OCI-M2 (cell line): ENCODE measurements around the gene CHST2.

Experiments used
- DNase-seq: peaks from one replicate; lab custom pipeline; 2025; ENCODE audit not compliant: unreplicated experiment; lab: John Stamatoyannopoulos, UW

CHST2 gene

GRCh38 chr3:143166376-143166775 lies 46.8 kb downstream of the CHST2 start:
- no peak for DNase-seq

- DNase-seq: peak; percentile 47
Measured at GRCh38 chr3:143167969-143168854, 48.6 kb downstream of the CHST2 start.

DNA sequence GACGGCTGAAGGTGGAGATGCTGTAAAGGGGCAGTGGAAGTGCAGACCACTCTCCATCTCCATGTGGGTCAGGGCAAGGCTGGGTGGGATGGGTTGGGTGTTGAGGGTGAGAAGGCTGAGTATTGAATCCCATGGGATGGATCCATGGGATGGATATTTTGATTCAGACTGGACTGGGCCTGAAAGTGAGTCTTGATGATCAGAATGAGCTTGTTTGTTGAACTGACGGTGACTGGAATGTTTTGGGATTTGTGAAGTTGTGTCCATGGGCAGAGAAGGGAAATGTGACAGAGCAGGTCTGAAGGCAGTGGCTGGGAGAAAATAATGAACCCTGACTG lies 49.3 kb downstream of the CHST2 start:
- no peak for DNase-seq

GRCh38 chr3:143170074-143170473 lies 50.5 kb downstream of the CHST2 start:
- DNase-seq: no peak

GRCh38 chr3:143170676-143171075 lies 51.1 kb downstream of the CHST2 start:
- DNase-seq: no peak

GRCh38 chr3:143171141-143171980 lies 51.8 kb downstream of the CHST2 start:
- DNase-seq: no peak

DNA sequence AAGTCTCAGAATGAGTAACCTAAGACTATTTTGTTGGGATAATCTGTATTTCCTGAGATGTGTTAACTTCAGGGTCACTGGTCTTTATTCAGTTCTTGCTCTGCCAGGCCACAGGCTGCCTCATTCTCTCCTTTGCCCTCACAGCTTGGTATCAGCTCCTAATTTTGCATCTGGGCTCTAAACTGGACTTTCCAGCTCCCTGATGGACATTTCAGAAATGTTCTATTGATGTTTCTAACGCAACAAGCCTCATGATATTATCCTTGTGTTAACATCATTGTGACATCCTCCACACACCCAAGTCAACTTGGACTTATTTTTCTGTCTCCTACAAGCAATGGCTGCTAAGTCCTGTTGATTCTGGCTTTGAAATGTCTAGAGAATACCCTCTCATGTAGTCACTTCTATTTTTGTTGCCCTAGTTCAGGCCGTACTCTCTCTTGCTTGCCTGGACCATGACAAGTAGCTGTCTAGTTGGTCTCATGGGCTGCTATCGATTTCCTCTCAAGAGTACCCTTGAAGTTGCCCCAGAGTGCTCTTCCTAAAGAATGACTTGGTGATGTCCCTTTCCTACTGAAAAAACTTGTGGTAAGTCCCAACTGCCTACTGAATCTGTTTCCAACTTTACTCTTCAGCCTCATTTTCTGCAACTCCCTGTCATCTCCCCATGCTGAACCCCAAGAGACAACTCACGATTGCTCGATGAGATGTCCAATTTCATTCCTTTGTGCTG lies 52.7 kb downstream of the CHST2 start:
- no peak for DNase-seq

DNA sequence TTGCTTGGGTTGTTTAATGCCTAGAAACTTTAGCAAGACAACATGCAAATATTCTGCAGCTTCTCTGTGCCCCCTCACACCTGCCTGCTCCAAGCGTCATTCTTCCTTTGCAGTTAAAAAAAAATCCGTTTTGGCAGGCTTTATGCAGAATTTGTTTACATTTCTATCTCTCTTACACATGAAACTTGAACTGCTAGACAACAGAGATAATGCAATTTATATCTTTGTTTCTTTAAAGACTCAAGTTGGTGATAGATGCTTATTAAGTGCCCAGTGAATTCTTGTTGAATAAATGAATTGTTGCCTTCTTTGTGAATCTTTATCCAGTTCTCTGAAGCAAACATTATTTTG lies 53.2 kb downstream of the CHST2 start:
- no peak for DNase-seq

DNA sequence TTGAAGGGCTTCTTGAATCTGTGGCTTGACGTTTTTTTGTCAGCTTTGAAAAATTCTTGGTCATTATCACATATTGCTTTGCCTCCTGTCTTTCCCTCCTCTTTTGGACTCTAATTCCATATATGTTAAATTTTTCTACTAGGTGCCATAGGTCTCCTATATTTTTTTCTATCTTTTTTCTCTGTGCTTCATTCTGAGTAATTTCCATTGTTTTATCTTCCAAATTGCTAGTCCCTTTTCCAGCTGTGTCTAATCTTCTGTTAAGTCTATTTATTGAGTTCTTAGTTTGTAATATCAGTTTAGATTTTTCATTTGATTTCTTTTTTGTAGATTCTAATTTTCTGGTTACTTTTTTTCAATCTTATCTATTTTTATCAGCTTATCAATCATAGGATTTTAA lies 53.7 kb downstream of the CHST2 start:
- no peak for DNase-seq
